ENCODE measurements around the gene SLC44A4.
"Not testable (repeated sequence)": the region's sequence is repeated elsewhere in the genome, so short reads cannot be mapped to it uniquely, and the experiment has no call there.

The SLC44A4 gene

DNA sequence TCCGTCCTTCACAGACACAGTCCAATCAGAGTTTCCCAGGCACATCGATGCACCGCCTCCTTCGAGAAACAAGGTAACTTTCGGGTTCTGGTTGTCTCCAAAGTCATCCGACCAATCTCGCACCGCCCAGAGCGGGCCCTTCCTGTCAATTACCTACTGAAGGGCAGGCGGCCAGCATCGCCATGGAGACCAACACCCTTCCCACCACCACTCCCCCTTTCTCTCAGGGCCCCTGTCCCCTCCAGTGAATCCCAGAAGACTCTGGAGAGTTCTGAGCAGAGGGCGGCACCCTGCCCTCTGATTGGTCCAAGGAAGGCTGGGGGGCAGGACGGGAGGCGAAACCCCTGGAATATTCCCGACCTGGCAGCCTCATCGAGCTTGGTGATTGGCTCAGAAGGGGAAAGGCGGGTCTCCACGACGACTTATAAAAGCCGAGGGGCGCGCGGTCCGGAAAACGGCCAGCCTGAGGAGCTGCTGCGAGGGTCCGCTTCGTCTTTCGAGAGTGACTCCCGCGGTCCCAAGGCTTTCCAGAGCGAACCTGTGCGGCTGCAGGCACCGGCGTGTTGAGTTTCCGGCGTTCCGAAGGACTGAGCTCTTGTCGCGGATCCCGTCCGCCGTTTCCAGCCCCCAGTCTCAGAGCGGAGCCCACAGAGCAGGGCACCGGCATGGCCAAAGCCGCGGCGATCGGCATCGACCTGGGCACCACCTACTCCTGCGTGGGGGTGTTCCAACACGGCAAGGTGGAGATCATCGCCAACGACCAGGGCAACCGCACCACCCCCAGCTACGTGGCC, 51.3 kb downstream of the SLC44A4 start, which contains the start of gene HSPA1B:
HSPA1B (plus strand) TSS at position 453 of the 794 bp plus-strand sequence; CDS start at position 666, 213 bp downstream.
- DNase-seq (ENCODE audit: low read depth) = peak; percentile 80

DNA sequence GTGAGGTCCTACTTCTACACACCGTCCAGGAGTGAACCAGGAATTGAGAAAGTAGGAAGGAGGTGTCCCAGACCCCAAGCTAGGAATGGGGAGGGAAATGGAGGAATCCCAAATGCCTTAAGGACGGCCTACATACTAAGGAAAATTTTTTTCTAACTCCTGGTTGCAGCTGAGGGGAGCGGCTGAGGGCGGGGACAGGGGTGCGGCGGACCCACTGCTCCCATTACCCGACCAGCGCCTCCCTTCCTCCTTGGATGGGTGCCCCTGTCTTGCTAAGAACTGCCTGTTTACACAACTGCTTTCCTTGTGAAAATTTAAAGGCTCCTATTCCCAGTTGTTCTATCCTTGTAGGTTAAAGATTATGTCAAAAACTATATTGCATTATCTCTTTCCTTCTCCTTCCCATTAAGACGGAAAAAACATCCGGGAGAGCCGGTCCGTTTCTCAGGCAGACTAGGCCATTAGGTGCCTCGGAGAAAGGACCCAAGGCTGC, 52.0 kb downstream of the SLC44A4 start:
- no peak for DNase-seq (ENCODE audit: low read depth)

DNA sequence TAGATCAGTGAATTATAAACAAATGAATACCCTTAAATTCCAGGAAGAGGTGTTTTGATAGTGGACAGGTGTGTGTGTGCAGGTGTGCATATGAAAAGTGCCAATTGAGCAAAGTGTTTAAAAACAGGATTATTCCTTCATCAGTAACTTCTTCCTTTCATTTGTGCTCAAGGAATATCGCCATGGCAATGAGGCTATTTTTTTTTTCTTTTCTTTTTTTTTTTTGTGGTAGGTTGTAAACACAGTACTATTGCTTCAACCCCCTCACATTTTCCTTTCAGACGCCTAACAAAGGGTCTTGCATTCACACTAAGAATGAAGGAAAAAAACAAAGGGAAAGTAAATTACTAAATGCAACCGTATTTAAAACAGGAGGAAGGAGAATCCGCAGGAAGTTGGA, 53.2 kb downstream of the SLC44A4 start:
- DNase-seq (ENCODE audit: low read depth) = no peak

DNA sequence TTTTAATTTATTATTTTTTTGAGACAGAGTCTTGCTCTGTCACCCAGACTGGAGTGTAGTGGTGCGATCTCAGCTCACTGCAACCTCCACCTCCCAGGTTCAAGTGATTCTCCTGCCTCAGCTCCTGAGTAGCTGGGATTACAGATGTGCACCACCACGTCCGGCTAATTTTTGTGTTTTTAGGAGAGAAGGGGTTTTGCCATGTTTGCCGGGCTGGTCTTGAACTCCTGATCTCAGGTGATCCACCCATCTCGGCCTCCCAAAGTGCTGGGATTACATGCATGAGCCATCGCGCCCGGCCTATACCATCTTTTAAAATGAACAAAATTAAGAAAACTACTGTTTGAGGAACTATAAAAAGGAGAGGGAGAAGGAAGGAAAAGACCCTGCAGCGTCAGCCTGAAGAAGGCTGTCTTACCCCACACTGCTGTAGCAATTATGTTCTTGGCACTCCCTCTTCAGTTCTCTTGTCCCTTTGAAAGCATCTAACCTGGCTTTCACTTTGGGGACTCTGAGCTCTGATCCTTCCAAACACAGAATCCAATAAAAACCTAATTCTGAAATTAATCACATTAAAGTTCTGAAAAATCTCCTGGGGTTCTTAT, 55.1 kb downstream of the SLC44A4 start:
- DNase-seq (ENCODE audit: low read depth) = not testable (repeated sequence)

DNA sequence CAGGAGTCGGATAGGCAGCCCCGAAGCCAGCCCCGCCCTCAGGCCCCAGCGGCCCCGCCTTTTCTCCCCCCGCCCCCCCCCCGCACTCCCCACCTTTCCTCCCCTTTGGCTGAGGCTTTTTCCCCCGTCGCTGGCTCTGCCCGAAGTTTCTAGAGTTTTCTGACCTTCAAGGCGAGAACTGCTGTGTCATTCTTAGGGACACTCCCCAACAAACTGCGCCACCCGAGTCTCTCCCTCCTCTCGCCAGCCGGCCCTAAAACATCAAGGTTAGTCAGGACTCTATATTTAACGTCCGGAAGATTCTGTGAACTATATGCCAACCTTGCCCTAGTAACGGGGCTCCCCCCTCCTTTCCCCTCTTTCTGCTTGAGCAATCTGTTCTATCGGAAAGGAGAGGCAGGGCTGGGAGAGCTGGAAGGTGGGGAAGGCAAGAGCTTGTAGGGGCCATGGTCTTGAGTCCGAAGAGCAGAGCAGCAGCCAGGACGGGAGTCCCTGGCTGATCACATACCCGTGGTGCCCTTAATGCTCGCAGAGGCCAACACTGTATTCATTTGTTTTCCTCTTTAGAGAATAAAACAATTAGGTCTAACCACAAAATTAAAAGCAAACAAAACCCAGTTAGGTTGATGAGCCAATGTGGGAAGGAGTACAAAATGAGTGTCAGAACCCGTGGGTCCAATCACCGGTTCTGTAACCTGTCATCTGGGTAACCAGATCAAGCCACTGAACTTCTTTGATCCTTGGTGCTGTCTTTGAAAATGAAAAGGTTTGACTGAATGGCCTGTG, 56.6 kb downstream of the SLC44A4 start:
- peak; percentile 50 for DNase-seq (ENCODE audit: low read depth)

DNA sequence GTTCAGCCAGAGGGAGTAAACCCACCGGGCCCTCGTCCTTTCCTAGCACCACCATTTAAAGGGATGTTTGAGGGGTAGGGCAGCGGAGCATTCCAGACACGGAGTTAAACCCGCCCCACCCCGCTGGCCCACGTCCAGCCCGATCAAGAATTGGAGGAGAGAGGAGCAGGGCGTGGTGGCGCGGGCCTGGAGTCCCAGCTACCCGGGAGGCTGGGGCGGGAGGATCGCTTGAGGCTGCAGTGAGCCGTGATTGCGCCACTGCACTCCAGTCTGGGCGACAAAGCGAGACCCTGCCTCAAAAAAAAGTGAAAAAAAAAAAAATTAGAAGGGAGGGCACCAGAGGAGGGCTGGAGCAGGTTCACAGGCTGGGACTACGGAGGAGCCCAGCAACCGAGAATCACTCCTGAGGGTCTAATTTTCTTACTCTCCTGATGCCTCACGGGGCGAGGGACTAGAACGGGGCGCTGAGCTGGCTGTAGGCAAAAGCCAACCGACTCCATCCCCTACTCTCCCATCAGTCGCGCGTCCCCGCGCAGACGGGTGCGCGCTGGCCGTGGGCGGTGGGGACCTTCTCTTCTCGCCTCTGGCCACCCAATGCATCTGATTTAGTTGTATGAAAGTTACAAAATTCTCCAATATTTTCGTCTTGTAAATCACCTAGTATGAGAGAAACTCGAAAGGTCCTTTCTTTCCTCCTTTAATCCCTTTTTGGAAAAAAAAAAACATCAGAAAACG, 57.3 kb downstream of the SLC44A4 start:
- peak; percentile 56 for DNase-seq (ENCODE audit: low read depth)

DNA sequence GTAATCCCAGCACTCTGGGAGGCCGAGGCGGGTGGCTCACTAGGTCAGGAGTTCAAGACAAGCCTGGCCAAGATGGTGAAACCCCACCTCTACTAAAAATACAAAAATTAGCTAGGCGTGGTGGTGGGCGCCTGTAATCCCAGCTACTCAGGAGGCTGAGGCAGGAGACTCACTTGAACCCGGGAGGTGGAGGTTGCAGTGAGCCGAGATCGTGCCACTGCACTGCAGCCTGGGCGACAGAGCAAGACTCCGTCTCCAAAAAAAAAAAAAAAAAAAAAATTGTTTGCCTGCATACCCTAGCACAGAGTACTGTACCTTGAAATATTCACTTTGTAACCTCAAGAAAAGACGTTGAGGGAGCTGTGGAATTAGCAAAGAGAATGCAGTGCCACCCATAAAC, 58.4 kb downstream of the SLC44A4 start:
- DNase-seq (ENCODE audit: low read depth) = not testable (repeated sequence)

DNA sequence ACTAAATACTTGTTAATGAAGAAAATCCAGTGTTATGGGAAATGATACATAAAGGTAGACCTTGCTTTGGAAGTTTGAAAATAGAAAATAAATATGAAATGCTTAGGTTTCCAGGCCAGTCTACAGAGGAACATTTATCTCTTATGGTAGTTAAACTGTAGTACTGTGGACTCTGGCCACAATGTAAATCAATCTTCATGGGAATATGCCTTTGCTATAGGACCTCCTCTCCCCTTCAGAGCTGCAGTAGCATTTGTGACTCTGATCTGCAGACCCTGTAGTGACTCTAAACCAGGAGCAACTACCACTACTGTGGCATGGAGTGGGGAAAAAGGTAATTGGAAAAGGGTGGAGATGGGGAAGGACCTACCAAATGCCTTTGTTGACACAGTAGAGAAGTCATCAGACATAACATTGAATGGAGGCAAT, 58.9 kb downstream of the SLC44A4 start:
- no peak for DNase-seq (ENCODE audit: low read depth)

DNA sequence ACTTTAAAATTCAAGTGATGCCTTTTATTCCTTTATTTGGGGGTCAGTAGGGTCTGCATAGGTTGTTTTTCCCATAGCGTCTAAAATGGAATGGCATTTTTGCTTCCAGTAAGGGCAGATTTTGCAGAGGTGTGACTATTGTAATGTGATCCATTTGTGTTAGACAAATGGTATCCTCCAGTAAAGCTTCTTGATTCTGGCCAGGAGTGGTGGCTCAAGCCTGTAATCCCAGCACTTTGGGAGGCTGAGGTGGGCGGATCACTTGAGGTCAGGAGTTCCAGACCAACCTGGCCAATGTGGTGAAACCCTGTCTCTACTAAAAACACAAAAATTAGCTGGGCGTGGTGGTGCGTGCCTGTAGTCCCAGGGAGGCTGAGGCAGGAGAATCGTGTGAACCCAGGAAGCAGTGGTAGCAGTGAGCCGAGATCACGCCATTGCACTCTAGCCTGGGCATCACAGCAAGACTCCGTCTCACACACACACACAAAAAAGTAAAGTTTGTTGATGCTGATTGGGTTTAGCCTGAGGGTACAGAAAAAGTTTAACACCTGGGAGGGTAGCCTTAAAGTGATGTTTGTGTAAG, 60.8 kb downstream of the SLC44A4 start:
- not testable (repeated sequence) for DNase-seq (ENCODE audit: low read depth)

DNA sequence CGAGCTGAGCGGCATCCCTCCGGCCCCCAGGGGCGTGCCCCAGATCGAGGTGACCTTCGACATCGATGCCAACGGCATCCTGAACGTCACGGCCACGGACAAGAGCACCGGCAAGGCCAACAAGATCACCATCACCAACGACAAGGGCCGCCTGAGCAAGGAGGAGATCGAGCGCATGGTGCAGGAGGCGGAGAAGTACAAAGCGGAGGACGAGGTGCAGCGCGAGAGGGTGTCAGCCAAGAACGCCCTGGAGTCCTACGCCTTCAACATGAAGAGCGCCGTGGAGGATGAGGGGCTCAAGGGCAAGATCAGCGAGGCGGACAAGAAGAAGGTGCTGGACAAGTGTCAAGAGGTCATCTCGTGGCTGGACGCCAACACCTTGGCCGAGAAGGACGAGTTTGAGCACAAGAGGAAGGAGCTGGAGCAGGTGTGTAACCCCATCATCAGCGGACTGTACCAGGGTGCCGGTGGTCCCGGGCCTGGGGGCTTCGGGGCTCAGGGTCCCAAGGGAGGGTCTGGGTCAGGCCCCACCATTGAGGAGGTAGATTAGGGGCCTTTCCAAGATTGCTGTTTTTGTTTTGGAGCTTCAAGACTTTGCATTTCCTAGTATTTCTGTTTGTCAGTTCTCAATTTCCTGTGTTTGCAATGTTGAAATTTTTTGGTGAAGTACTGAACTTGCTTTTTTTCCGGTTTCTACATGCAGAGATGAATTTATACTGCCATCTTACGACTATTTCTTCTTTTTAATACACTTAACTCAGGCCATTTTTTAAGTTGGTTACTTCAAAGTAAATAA, 61.5 kb downstream of the SLC44A4 start:
- DNase-seq (ENCODE audit: low read depth) = not testable (repeated sequence)

DNA sequence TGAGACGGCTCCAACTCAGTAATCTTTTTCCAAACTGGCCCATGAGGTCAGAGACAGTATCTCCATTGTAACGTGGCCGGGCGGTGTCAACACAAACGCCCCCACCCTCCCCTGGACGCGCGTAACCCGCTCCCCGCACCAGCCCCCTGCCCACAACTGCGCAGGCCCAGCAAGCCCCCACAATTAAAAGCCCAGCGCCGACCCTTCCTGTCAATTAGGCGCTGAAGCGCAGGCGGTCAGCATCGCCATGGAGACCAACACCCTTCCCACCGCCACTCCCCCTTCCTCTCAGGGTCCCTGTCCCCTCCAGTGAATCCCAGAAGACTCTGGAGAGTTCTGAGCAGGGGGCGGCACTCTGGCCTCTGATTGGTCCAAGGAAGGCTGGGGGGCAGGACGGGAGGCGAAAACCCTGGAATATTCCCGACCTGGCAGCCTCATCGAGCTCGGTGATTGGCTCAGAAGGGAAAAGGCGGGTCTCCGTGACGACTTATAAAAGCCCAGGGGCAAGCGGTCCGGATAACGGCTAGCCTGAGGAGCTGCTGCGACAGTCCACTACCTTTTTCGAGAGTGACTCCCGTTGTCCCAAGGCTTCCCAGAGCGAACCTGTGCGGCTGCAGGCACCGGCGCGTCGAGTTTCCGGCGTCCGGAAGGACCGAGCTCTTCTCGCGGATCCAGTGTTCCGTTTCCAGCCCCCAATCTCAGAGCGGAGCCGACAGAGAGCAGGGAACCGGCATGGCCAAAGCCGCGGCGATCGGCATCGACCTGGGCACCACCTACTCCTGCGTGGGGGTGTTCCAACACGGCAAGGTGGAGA, 63.6 kb downstream of the SLC44A4 start, which contains the start of the genes HSPA1A and HSPA1L:
HSPA1A (plus strand) TSS at position 519 of the 814 bp plus-strand sequence; CDS start at position 733, 214 bp downstream.
HSPA1L (minus strand) TSS at position 259 of the 814 bp plus-strand sequence. CDS start 3,311 bp downstream, outside the sequence.
- DNase-seq (ENCODE audit: low read depth) = peak; percentile 49

DNA sequence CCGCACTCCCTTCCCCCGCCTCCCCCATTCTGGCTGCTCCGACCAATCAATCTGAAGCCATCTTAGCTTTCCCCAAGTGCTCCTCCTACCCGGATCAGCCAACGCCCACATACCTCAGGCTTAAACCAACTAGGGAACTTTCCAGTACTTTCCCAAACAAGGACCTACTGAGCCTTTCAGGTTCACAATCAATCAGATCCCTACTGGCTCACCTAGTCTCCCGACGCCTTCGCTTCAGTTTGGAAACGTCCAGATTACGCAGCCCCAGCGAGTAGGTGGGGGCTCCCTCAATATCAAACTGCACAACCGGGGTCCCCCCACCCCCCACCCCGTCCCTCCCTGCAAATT, 64.1 kb downstream of the SLC44A4 start:
- peak; percentile 63 for DNase-seq (ENCODE audit: low read depth)

DNA sequence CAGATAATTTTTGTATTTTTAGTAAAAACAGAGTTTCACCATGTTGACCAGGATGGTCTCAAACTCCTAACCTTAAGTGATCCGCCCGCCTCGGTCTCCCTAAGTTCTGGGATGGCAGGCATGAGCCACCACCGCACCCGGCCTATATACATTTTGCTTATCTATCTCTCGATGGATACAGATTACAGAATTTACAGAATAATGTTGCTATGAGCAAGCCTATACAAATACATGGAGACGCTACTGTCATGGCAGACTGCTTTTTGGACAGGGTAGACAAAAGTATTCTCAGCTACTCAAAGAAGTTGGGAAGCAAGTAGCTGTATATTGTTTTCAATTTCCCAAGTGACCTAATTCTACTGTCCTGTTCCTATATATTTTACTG, 65.3 kb downstream of the SLC44A4 start:
- no peak for DNase-seq (ENCODE audit: low read depth)
